K562 (cell line): ENCODE measurements around the gene CACNG6.

Experiments
- ETV6 ChIP-seq, 3 experiments: fragments of 150-350 bp in 1 of 3; sonication (generic) in 1 of 3; formaldehyde crosslinking in 1 of 3; IDR thresholded peaks; 2 replicates each; pipeline versions ENCODE4 v1.6.1 to v1.8.0; 2014 to 2022; ENCODE audit warnings: borderline replicate concordance in 2 of 3, low read depth in 2 of 3, antibody characterized with exemption in 1 of 3, low read length in 1 of 3, mild to moderate bottlenecking in 1 of 3, missing genetic modification reagents in 1 of 3
- FOXP4 ChIP-seq: sonication (generic); formaldehyde crosslinking; IDR thresholded peaks from 2 replicates; pipeline ENCODE4 v1.8.0; 2022; ENCODE audit warnings: mild to moderate bottlenecking, missing genetic modification reagents, borderline replicate concordance
- HNRNPK ChIP-seq: fragments of 200-400 bp; formaldehyde crosslinking; IDR thresholded peaks from one replicate; pipeline ENCODE4 v1.6.1; 2018; ENCODE audit warnings: mild to moderate bottlenecking, low read depth, low read length; ENCODE audit not compliant: poor library complexity, severe bottlenecking
- MNT ChIP-seq, 2 experiments: fragments of 450-650 bp; conservative IDR thresholded peaks; 2 replicates each; pipeline ENCODE4 v1.6.1; 2017; ENCODE audit warnings: mild to moderate bottlenecking in 2 of 2, moderate library complexity in 2 of 2
- POLR2A ChIP-seq: fragments of 450-650 bp; conservative IDR thresholded peaks from 2 replicates; pipeline ENCODE4 v1.6.1; 2016
- TOE1 ChIP-seq, 2 experiments: fragments of 450-650 bp in 1 of 2; sonication (generic) in 1 of 2; formaldehyde crosslinking in 1 of 2; IDR thresholded peaks; 2 replicates each; pipeline versions ENCODE4 v1.7.1 to v1.8.0; 2016 to 2022; ENCODE audit warnings: borderline replicate concordance in 2 of 2, mild to moderate bottlenecking in 2 of 2, antibody characterized with exemption in 1 of 2, inconsistent platforms in 1 of 2, low read depth in 1 of 2, missing genetic modification reagents in 1 of 2, moderate library complexity in 1 of 2
- ZBTB8A ChIP-seq: fragments of 450-650 bp; IDR thresholded peaks from 2 replicates; pipeline ENCODE4 v1.6.1; 2018; ENCODE audit warnings: mild to moderate bottlenecking, moderate library complexity; ENCODE audit not compliant: partially characterized antibody
- ZNF12 ChIP-seq: sonication (generic); formaldehyde crosslinking; IDR thresholded peaks from 2 replicates; pipeline ENCODE4 v1.4.0; 2020; ENCODE audit warnings: mild to moderate bottlenecking, missing genetic modification reagents
- ZSCAN29 ChIP-seq: fragments of 450-650 bp; IDR thresholded peaks from 2 replicates; pipeline ENCODE4 v1.6.1; 2017
- TF ChIP-seq, protein P1 (sequence below): fragments of 250-450 bp; sonication (Bioruptor Pico); IDR thresholded peaks from 2 replicates; pipeline ENCODE4 v1.4.0; 2020; ENCODE audit warnings: mild to moderate bottlenecking

- TF ChIP-seq ZNF12 (CRISPR knock-in tag): no peak
- no peak for TF ChIP-seq ETV6 (IDR thresholded peaks at IDR 0.05; ENCODE audit: borderline replicate concordance in 1 of 2, low read depth in 2 of 2, low read length in 1 of 2)
- no peak for TF ChIP-seq ETV6 (CRISPR knock-in tag; IDR thresholded peaks at IDR 0.05; ENCODE audit: borderline replicate concordance)
- no peak for TF ChIP-seq ZSCAN29
- TF ChIP-seq, protein P1, sequence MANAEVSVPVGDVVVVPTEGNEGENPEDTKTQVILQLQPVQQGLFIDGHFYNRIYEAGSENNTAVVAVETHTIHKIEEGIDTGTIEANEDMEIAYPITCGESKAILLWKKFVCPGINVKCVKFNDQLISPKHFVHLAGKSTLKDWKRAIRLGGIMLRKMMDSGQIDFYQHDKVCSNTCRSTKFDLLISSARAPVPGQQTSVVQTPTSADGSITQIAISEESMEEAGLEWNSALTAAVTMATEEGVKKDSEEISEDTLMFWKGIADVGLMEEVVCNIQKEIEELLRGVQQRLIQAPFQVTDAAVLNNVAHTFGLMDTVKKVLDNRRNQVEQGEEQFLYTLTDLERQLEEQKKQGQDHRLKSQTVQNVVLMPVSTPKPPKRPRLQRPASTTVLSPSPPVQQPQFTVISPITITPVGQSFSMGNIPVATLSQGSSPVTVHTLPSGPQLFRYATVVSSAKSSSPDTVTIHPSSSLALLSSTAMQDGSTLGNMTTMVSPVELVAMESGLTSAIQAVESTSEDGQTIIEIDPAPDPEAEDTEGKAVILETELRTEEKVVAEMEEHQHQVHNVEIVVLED: no peak
- TF ChIP-seq POLR2A: no peak
- no peak for TF ChIP-seq TOE1 (IDR thresholded peaks at IDR 0.05; ENCODE audit: borderline replicate concordance)
- TF ChIP-seq TOE1 (CRISPR knock-in tag; IDR thresholded peaks at IDR 0.05; ENCODE audit: borderline replicate concordance, low read depth): no peak
- TF ChIP-seq MNT (conservative IDR thresholded peaks at IDR 0.05): no peak
- no peak for TF ChIP-seq HNRNPK
- no peak for TF ChIP-seq FOXP4 (CRISPR knock-in tag)
- no peak for TF ChIP-seq ZBTB8A
Measured at GRCh38 chr19:54042989-54043388, 51.6 kb downstream of the CACNG6 start.
